SK-MEL-5 (cell line): ENCODE results near the gene OR4M2. TPM values are rescaled to one million over a fixed set of nuclear protein-coding genes. Genes with fewer than 3 reads are reported as not detected.
"Not testable (repeated sequence)": the region's sequence is repeated elsewhere in the genome, so short reads cannot be mapped to it uniquely, and the experiment has no call there.

ENCODE experiments used
- DNase-seq: peaks from one replicate; pipeline ENCODE4 v3.0.0-alpha.2; 2016; ENCODE audit warnings: low read depth, low spot score
- in situ Hi-C: cut with HindIII; loops from 2 replicates; pipeline ENCODE4 v1.10.0; 2016; ENCODE audit warnings: low sequenced_read_pairs, high pct_unique_total_duplicates, low pct_unique_long_range_greater_than_20kb
- polyA plus RNA-seq, 2 experiments: library from polyadenylated mRNA; depleted of rRNA; stranded (reverse); fragments of >200 nt; gene quantifications; 2 replicates each; pipeline ENCODE4 v1.2.3, GENCODE V29; 2015
- total RNA-seq: library from RNA; depleted of rRNA; stranded (reverse); fragments of >200 nt; shearing (Covaris generic); gene quantifications from 2 replicates; pipeline ENCODE4 v1.2.3, GENCODE V29; 2014; rRNA removed

Gene OR4M2, protein sequence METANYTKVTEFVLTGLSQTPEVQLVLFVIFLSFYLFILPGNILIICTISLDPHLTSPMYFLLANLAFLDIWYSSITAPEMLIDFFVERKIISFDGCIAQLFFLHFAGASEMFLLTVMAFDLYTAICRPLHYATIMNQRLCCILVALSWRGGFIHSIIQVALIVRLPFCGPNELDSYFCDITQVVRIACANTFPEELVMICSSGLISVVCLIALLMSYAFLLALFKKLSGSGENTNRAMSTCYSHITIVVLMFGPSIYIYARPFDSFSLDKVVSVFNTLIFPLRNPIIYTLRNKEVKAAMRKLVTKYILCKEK
- total RNA-seq = not detected in 2 replicates
- polyA plus RNA-seq (2015; cell fraction: cytosol; rRNA removed) = not detected in 2 replicates
- polyA plus RNA-seq (2015; cell fraction: nucleus; rRNA removed) = not detected in 2 replicates

DNA sequence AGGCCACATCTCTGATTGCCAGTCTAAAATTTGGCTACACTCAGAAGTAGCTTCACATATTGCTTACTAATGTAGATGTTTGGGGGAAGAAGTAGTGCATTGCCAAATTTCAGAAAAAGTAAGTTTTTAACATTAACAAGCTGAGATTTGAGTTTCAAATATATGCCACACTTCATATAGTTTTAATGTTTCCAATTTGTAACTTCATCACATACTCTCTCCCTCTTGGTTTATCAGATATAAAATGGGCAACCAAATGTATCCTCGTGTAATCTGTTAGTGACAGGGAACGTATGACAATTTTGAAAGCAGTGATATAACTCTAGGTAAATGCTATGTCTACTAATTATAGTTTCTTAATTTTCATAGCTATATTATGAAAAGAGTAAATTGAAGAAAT, at the start of gene OR4M2:
TSS of gene OR4M2 (plus strand) at position 301 of the 400 bp plus-strand sequence. CDS start at position 399, 98 bp downstream.
- in situ Hi-C loops, DNase-seq: not testable (repeated sequence)

DNA sequence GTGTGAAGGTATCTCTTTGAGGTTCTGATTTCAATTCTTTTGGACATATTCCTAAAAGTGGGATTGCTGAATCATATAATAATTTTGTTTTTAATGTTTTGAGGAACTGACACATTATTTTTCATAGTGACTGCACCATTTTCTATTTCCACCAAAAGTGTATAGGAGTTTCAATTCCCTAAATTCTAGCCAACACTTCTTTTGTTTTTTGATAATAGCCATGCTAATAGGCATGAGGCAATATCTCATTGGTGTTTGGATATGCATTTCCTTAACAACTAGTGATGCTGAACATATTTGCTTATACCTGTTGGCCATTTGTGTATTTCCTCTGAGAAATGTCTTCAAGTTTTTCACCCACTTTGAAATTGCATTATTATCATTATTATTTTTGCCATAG, 11.1 kb upstream of the OR4M2 start:
- in situ Hi-C loops, DNase-seq: not testable (repeated sequence)

DNA sequence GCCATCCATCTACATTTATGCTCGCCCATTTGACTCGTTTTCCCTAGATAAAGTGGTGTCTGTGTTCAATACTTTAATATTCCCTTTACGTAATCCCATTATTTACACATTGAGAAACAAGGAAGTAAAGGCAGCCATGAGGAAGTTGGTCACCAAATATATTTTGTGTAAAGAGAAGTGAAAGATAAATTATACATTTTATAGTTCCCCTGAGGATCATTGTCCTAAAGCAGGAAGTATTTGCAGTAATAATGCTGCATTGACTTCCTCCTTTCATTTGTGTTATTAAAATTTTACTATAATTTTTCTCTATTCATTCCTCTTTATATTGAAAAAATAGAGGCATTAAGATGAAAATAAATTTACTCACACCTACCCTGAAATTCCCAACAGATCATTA, 1.1 kb downstream of the OR4M2 start:
- in situ Hi-C loops, DNase-seq: not testable (repeated sequence)

DNA sequence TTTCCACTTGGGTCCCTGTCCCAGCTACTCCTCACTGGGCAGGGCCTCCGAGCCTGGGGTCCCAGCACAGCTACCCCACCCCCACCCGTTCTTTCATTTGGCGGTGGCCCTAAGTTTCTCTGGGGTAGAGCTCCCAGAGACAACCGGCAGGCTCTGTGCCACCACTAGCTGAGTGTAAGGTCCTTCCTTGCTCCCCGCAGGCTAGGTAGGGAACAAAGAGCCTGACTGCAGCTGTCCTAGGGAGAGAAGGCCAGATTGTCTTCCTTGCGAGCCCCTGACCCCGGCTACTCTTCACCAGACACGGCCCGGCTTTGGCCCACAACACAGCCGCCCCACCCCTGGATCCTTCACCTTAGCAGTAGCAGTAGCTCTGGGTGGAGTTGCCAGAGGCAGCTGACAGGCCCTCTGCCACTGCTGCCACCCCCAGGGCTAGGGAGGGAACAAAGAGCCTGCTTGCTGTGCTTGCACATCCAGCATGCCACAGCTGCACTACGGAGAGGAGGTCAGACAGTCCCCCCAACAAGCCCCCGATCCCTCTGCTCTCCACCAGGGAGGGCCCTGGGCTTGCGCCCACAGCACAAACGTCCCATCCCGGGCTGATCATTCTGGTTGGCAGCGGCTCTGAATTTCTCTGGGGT, 18.4 kb downstream of the OR4M2 start:
- in situ Hi-C loops = not testable (repeated sequence)

DNA sequence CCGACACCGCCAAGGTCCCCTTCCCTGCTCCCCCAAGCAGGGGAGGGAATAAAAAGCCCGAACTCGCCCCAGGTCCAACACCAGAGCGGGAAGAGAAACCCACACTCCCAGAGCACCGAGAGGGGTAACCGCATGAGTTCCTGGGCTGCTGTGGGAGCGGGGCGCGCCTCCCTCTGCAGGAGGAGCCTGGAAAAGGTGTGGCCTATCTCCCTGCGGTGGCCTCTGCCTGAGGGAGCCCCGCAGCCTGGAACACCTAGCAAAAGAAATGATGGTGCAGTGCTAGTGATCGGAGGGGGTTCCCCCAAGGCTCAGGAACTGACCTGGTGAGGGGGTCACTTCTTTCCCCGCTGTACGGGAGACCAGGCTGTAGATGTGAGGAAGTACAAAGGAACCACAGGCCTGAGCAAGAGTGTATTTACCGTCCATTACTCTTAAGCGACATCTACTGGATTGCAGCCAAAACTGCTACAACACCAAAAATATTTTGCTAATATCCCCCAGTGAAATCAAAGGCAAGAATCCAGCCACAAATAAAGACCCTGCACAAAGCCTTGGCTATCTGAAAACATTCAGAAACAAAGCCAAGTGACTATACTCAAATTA, 19.1 kb downstream of the OR4M2 start:
- in situ Hi-C loops, DNase-seq: not testable (repeated sequence)

More for the DNA sequence above, 18.4 kb downstream of the OR4M2 start:
- not testable (repeated sequence) for DNase-seq

DNA sequence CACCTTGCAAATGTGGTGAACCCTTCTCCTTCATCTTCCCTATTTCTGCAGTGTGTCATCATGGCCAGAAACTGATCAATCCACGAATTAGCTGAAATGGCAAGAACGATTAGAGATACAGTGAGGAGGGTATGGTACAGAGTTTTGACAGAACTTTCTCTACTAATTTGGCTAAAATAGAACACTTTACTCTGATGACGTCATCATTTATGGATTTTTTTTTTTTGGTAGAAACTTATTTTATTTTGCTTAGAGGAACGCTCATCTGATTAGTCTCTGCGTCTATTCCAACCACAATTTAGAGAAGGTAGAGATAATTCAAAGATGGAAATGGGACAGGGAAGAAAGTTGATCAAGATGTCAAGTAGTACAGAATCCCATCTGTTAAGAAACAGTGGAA, 41.7 kb downstream of the OR4M2 start:
- DNase-seq, in situ Hi-C loops: not testable (repeated sequence)

Other genes starting within 250 kb of the OR4M2 start
- gene POTEB, start 202.8 kb upstream of the OR4M2 start, total RNA-seq = not detected in 2 replicates